Activated naive CD8-positive, alpha-beta T cell treated with anti-CD3 and anti-CD28 coated beads for 36 hours (primary cell): Measurements from ENCODE around the gene SLC2A4RG. TPM values are rescaled to one million over a fixed set of nuclear protein-coding genes. Genes with fewer than 3 reads are reported as not detected.

ENCODE experiments used
- DNase-seq: peaks from one replicate; pipeline ENCODE4 v3.0.0; 2021
- H3K27ac Mint-ChIP-seq: one replicate; pipeline ENCODE4 v1.8.0; 2022; ENCODE audit warnings: mild to moderate bottlenecking, moderate library complexity, mixed read lengths
- H3K27me3 Mint-ChIP-seq: one replicate; pipeline ENCODE4 v1.8.0; 2022; ENCODE audit warnings: mild to moderate bottlenecking, mixed read lengths
- H3K36me3 Mint-ChIP-seq: one replicate; pipeline ENCODE4 v1.8.0; 2021; ENCODE audit warnings: mild to moderate bottlenecking, mixed read lengths
- H3K4me1 Mint-ChIP-seq: one replicate; pipeline ENCODE4 v1.8.0; 2021; ENCODE audit warnings: mixed read lengths
- H3K4me3 Mint-ChIP-seq: one replicate; pipeline ENCODE4 v1.8.0; 2022; ENCODE audit warnings: mild to moderate bottlenecking, moderate library complexity, mixed read lengths
- H3K9me3 Mint-ChIP-seq: one replicate; pipeline ENCODE4 v1.8.0; 2022; ENCODE audit warnings: mixed read lengths
- total RNA-seq, 2 experiments: library from RNA; stranded (reverse); gene quantifications; one replicate each; pipeline ENCODE4 v1.2.3, GENCODE V29; 2021

Gene SLC2A4RG
- total RNA-seq, 2 experiments from 2014 or later, result 25.7 to 29.3 TPM

- H3K4me3 Mint-ChIP-seq, result no peak overlapping the region
- no peak overlapping the region for H3K27ac Mint-ChIP-seq
Measured at GRCh38 chr20:63697357-63697867, 42.2 kb upstream of the SLC2A4RG start.

DNA sequence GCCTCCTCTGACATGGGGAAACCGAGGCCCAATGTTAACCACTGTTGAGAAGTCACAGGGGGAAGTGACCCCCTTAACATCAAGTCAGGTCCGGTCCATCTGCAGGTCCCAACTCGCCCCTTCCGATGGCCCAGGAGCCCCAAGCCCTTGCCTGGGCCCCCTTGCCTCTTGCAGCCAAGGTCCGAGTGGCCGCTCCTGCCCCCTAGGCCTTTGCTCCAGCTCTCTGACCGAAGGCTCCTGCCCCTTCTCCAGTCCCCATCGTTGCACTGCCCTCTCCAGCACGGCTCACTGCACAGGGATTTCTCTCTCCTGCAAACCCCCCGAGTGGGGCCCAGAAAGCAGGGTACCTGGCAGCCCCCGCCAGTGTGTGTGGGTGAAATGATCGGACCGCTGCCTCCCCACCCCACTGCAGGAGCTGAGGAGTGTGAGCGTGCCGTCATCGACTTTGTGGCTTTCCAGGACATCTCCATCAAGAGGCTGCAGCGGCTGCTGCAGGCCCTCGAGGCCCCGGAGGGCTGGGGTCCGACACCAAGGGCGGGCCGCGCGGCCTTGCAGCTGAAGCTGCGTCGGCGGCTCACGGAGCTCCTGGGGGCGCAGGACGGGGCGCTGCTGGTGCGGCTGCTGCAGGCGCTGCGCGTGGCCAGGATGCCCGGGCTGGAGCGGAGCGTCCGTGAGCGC lies 41.6 kb upstream of the SLC2A4RG start:
- Mint-ChIP-seq H3K27ac (no peak overlapping the region), H3K27me3 (peaks cover 3% of the 10 kb centered on the region), H3K4me1 (peaks cover 14% of the 10 kb centered on the region), H3K9me3 (no peaks in the 10 kb centered on the region), H3K4me3 (no peak overlapping the region), H3K36me3 (peaks cover 5% of the 10 kb centered on the region)
- no peak for DNase-seq

More at GRCh38 chr20:63697357-63697867, 42.2 kb upstream of the SLC2A4RG start:
- peaks cover 14% of the 10 kb centered on the region for H3K4me1 Mint-ChIP-seq
- peaks cover 8% of the 10 kb centered on the region for H3K36me3 Mint-ChIP-seq
- H3K9me3 Mint-ChIP-seq, result no peaks in the 10 kb centered on the region
- no peak for DNase-seq
- H3K27me3 Mint-ChIP-seq, result peaks cover 3% of the 10 kb centered on the region

GRCh38 chr20:63698739-63699465 lies 40.7 kb upstream of the SLC2A4RG start:
- Mint-ChIP-seq H3K4me1 (peaks cover 11% of the 10 kb centered on the region), H3K27me3 (no peaks in the 10 kb centered on the region), H3K27ac (peak overlapping the region; percentile 63), H3K9me3 (no peaks in the 10 kb centered on the region), H3K36me3 (peaks cover 2% of the 10 kb centered on the region), H3K4me3 (no peak overlapping the region)
- peak; percentile 57 for DNase-seq

DNA sequence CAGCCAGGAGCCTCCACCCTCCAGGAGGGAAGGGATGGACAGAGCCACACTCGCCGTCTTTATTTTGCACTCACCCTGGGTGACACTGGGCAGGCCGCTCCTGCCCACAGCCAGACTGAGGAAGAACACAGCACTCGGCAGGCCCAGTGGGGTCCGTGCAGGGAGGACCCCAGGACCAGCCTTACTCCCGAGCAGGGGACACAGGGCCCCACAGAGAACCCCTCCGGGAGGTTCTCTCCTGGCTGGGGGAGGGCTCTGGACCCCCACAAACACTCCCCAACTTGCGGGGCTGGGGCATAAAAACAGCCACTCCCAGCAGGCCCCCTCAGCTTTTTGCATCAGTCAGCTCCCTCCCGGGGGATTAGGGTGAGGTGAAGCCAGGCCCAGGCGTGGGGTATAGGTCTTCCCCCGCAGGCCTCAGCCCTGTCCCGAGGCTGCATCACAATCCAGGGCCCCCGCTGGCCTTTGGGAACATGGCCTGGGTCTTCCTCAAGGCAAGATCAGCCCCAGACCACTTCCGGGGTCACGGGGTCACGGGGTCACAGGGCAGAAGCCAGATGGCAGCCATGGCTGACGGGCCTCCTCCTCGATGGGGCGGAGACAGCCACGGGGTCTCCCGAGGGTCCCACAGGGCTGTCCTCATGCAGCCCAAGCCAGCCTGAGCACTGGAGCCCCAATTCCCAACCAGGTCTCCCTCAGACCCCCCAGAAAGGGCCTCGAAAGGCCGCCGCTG lies 39.9 kb upstream of the SLC2A4RG start:
- H3K4me3 Mint-ChIP-seq, result no peak overlapping the region

GRCh38 chr20:63700199-63701050 lies 39.2 kb upstream of the SLC2A4RG start:
- Mint-ChIP-seq H3K27me3 (no peaks in the 10 kb centered on the region), H3K4me1 (peaks cover 11% of the 10 kb centered on the region), H3K4me3 (no peak overlapping the region), H3K27ac (peak overlapping the region; percentile 25), H3K9me3 (no peaks in the 10 kb centered on the region), H3K36me3 (peaks cover 4% of the 10 kb centered on the region)
- no peak for DNase-seq

More for the DNA sequence above, 39.9 kb upstream of the SLC2A4RG start:
- H3K36me3 Mint-ChIP-seq, result no peaks in the 10 kb centered on the region
- no peak for DNase-seq
- H3K9me3 Mint-ChIP-seq, result no peaks in the 10 kb centered on the region
- H3K4me1 Mint-ChIP-seq, result peaks cover 11% of the 10 kb centered on the region
- no peaks in the 10 kb centered on the region for H3K27me3 Mint-ChIP-seq
- peak overlapping the region; percentile 63 for H3K27ac Mint-ChIP-seq

- H3K4me1 Mint-ChIP-seq, result peaks cover 16% of the 10 kb centered on the region
- no peak overlapping the region for H3K27ac Mint-ChIP-seq
- H3K9me3 Mint-ChIP-seq, result no peaks in the 10 kb centered on the region
- H3K36me3 Mint-ChIP-seq, result peaks cover 9% of the 10 kb centered on the region
- no peak overlapping the region for H3K4me3 Mint-ChIP-seq
- no peak for DNase-seq
- no peaks in the 10 kb centered on the region for H3K27me3 Mint-ChIP-seq
Measured at GRCh38 chr20:63701051-63701328, 38.6 kb upstream of the SLC2A4RG start.

DNA sequence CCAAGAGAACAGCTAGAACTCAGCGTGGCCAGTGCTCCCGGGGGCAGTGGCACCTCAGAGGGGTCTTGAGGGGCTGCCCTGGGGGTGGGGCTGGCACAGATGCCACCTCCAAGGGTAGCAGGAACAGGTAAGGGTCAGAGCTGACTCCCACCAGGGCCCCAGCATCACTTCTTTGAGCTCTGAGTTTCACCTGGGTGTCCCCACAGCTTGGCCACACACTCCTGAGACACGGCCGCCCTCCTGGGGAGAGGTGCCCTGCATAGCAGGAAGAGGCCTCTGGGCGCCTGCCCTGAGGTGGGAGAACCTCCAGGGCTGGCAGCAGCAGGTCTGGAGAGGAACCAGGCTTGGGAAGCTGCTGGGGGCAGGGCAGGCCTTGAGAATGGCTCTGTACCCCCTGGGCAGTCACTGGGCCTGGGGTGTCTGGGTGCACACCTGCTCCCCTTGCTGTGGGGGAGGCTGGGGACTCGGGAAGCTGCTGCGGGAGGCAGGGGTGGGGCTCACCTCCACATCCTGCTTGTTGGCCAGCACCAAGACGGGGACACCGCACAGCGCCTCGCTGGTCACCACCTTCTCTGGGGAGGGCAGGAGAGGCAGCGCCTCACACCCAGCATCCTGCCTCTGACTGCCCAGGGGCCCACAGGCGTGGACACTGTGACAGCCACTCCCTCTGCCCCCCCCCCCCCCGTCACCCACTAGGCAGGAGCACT lies 38.1 kb upstream of the SLC2A4RG start:
- H3K27me3 Mint-ChIP-seq, result no peaks in the 10 kb centered on the region
- peaks cover 17% of the 10 kb centered on the region for H3K4me1 Mint-ChIP-seq
- H3K4me3 Mint-ChIP-seq, result no peak overlapping the region
- no peaks in the 10 kb centered on the region for H3K9me3 Mint-ChIP-seq
- H3K27ac Mint-ChIP-seq, result no peak overlapping the region
- no peak for DNase-seq
- peaks cover 12% of the 10 kb centered on the region for H3K36me3 Mint-ChIP-seq

DNA sequence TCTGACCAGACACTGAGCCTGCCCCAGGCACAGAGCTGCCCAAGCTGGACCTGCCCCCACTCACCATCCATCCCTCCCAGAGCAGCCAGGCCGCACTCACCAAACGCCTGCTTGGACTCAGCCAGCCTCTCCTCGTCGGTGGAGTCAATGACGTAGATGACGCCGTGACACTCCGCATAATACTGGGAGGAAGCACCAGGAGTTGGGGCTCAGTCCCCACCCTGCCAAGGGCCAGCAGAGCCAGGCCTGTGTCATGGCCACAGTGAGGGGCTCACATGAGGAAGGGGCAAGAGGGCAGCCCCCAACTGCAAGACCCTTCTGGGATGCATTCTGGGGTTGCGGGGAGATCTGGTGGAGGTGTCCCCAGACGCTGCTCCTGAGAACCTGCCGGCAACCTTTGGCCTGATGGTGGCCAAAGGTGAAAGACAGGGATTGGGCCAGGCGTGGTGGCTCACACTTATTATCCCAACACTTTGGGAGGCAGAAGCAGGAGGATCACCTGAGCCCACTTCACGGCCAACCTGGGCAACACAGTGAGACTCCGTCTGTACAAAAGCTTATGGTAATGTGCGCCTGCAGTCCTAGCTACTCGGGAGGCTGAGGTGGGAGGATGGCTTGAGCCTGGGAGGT lies 37.4 kb upstream of the SLC2A4RG start:
- Mint-ChIP-seq H3K9me3 (no peaks in the 10 kb centered on the region), H3K4me1 (peaks cover 20% of the 10 kb centered on the region), H3K4me3 (no peak overlapping the region)

DNA sequence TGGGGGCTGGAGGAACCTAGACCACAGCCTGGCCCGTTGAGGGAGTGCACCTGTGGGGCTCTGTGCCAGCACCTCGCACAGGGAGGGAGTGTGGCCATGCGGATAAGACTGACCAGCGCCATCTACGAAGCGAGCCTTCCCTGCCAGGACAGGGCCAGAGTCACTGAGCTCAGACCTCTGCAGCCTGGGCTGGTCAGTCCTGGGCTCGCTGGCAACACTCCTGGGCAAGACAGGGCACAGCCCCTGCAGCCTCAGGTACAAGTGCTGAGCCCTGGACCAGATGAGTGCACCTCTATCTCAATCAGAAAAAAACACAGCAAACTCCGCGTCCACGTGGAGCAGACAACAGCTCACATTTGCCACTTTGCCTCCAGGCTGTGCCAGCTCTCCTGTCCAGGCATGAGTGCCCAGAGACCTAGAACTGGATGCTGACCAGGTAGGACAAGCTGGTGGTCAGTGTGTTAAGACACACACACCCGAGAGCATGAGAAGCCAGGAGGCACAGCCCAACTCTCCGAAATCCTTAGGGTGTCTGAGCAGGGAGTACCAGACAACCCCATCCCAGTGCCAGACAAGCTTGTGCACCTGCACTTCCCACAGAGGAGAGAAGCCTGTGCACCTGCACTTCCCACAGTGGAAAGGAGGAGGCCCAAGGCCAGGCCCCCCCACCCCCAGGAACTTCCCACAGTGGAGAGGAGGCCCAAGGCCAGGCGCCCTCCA lies 36.7 kb upstream of the SLC2A4RG start:
- no peak for DNase-seq
- H3K4me1 Mint-ChIP-seq, result peaks cover 18% of the 10 kb centered on the region
- no peak overlapping the region for H3K27ac Mint-ChIP-seq
- H3K27me3 Mint-ChIP-seq, result no peaks in the 10 kb centered on the region
- peaks cover 16% of the 10 kb centered on the region for H3K36me3 Mint-ChIP-seq
- H3K9me3 Mint-ChIP-seq, result no peaks in the 10 kb centered on the region
- no peak overlapping the region for H3K4me3 Mint-ChIP-seq

More for the DNA sequence above, 37.4 kb upstream of the SLC2A4RG start:
- no peak overlapping the region for H3K27ac Mint-ChIP-seq
- no peak for DNase-seq
- peaks cover 16% of the 10 kb centered on the region for H3K36me3 Mint-ChIP-seq
- H3K27me3 Mint-ChIP-seq, result no peaks in the 10 kb centered on the region

DNA sequence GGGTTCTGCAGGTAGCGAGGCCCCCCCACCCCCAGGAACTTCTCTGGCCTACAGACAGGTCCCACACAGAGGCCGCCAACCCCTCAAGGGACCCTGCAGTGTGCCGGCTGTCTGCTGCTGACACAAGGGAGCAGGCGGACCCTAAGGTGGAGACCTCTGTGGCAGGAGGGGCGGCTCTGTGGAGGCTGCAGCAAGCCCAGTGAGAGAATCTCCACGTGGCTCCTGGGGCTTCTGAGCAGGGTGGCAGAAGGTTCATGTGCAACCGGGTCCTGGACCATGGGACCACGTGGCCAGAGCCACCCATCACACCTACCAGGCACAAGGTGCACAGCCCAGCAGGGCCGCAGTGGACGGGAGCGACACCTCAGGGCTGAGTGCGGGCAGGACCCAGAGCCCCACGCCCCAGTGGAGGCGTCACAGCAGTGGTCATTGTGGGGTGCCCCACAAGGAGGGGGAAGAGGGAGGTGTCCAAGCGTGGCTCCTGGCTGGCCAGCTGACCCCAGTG lies 36.1 kb upstream of the SLC2A4RG start:
- H3K9me3 Mint-ChIP-seq, result no peaks in the 10 kb centered on the region
- H3K27me3 Mint-ChIP-seq, result no peaks in the 10 kb centered on the region
- H3K4me3 Mint-ChIP-seq, result no peak overlapping the region
- peaks cover 17% of the 10 kb centered on the region for H3K36me3 Mint-ChIP-seq
- no peak overlapping the region for H3K27ac Mint-ChIP-seq
- DNase-seq, result no peak
- H3K4me1 Mint-ChIP-seq, result peaks cover 18% of the 10 kb centered on the region

GRCh38 chr20:63703976-63704748 lies 35.4 kb upstream of the SLC2A4RG start:
- Mint-ChIP-seq H3K9me3 (no peaks in the 10 kb centered on the region), H3K4me1 (peaks cover 17% of the 10 kb centered on the region), H3K27ac (no peak overlapping the region), H3K4me3 (no peak overlapping the region), H3K27me3 (no peaks in the 10 kb centered on the region), H3K36me3 (peaks cover 23% of the 10 kb centered on the region)
- no peak for DNase-seq

- H3K4me3 Mint-ChIP-seq, result no peak overlapping the region
- H3K27me3 Mint-ChIP-seq, result no peaks in the 10 kb centered on the region
- no peak for DNase-seq
- H3K9me3 Mint-ChIP-seq, result no peaks in the 10 kb centered on the region
- H3K4me1 Mint-ChIP-seq, result peaks cover 20% of the 10 kb centered on the region
- no peak overlapping the region for H3K27ac Mint-ChIP-seq
- H3K36me3 Mint-ChIP-seq, result peaks cover 27% of the 10 kb centered on the region
Measured at GRCh38 chr20:63704749-63705117, 34.8 kb upstream of the SLC2A4RG start.
